HCT116 (cell line): ENCODE measurements around the gene MXI1. TPM values are rescaled to one million over a fixed set of nuclear protein-coding genes. Genes with fewer than 3 reads are reported as not detected.

Experiments
- ATAC-seq: fragments of 200-7000 bp; cut with Tn5 transposase; 2 replicates; pipeline ENCODE4 v1.9.1; 2020; ENCODE audit warnings: mild to moderate bottlenecking, moderate library complexity
- BruUV-seq: library from RNA; stranded (reverse); fragments of 400-500 nt; replicated peaks from 2 replicates; lab custom pipeline; 2021; lab: Mats Ljungman, UMichigan
- CTCF ChIA-PET: fragments of 300-600 bp; sonication (Branson Sonifier 250); formaldehyde crosslinking; loops from one replicate; lab custom pipeline; 2021; ENCODE audit warnings: antibody characterized with exemption; lab: Charles Lee
- POLR2A ChIA-PET: fragments of 300-600, 350-600 bp; sonication (Branson Sonifier 250); formaldehyde crosslinking; loops from one replicate; lab custom pipeline; 2021; ENCODE audit warnings: antibody characterized with exemption; lab: Charles Lee
- RAD21 ChIA-PET, 2 experiments: fragments of 300-600 bp; sonication (Branson Sonifier 250); formaldehyde crosslinking; loops; one replicate each; lab custom pipeline; 2023; ENCODE audit warnings: low total read pairs in 2 of 2; ENCODE audit not compliant: uncharacterized antibody in 2 of 2, unreplicated experiment in 2 of 2, low non-redundant PET in 1 of 2; lab: Charles Lee
- DNase-seq: peaks from one replicate; pipeline ENCODE4 v3.0.0-alpha.2; 2010; ENCODE audit warnings: low read depth, low spot score
- H2AFZ ChIP-seq: fragments of 200-600 bp; shearing (Covaris generic), sonication (generic); 2 replicates; pipeline ENCODE4 v1.6.1; 2017; ENCODE audit warnings: low read depth, mixed run types, mixed read lengths, antibody characterized with exemption, low read length; ENCODE audit not compliant: poor library complexity, severe bottlenecking
- H3K27ac ChIP-seq: 2 replicates; pipeline ENCODE4 v1.5.1; 2012; ENCODE audit warnings: low read depth, low read length
- H3K27me3 ChIP-seq: fragments of 200-600 bp; sonication (generic); 2 replicates; pipeline ENCODE4 v1.6.1; 2016; ENCODE audit warnings: mixed run types, low read length, mixed read lengths; ENCODE audit not compliant: insufficient read depth
- H3K36me3 ChIP-seq, 2 experiments: fragments of 200-500 bp in 1 of 2; fragments of 200-600 bp in 1 of 2; sonication (Bioruptor generic) in 1 of 2; sonication (generic) in 1 of 2; 2 replicates each; pipeline versions ENCODE4 v1.5.1 to v1.6.1; 2014 to 2016; ENCODE audit warnings: low read length in 2 of 2, inconsistent platforms in 1 of 2, mixed read lengths in 1 of 2, mixed run types in 1 of 2; ENCODE audit not compliant: insufficient read depth in 2 of 2, control insufficient read depth in 1 of 2
- H3K4me1 ChIP-seq, 2 experiments: fragments of 200-600 bp in 1 of 2; sonication (generic) in 1 of 2; 2 replicates each; pipeline versions ENCODE4 v1.5.1 to v1.6.1; 2012 to 2017; ENCODE audit warnings: low read length in 2 of 2, inconsistent platforms in 1 of 2, mild to moderate bottlenecking in 1 of 2, mixed read lengths in 1 of 2, mixed run types in 1 of 2, moderate library complexity in 1 of 2; ENCODE audit not compliant: insufficient read depth in 2 of 2, control insufficient read depth in 1 of 2
- H3K4me2 ChIP-seq: fragments of 200-600 bp; sonication (generic); 2 replicates; pipeline ENCODE4 v1.6.1; 2017; ENCODE audit warnings: mixed run types, low read length, mixed read lengths
- H3K4me3 ChIP-seq, 2 experiments: fragments of 200-600 bp in 1 of 2; sonication (generic) in 1 of 2; replicated peaks in 1 of 2; 2 replicates each; pipeline ENCODE4 v1.5.1; 2011 to 2016; ENCODE audit warnings: low read length in 2 of 2, control low read depth in 1 of 2, low read depth in 1 of 2, mild to moderate bottlenecking in 1 of 2, mixed read lengths in 1 of 2, mixed run types in 1 of 2
- H3K79me2 ChIP-seq: fragments of 200-600 bp; sonication (generic); 2 replicates; pipeline ENCODE4 v1.6.1; 2017; ENCODE audit warnings: mild to moderate bottlenecking, mixed run types, low read length, moderate library complexity, mixed read lengths; ENCODE audit not compliant: insufficient read depth
- H3K9ac ChIP-seq: fragments of 200-600 bp; sonication (generic); 2 replicates; pipeline ENCODE4 v1.6.1; 2016; ENCODE audit warnings: low read length, mixed read lengths
- H3K9me2 ChIP-seq: fragments of 200-600 bp; sonication (generic), shearing (Covaris generic); 2 replicates; pipeline ENCODE4 v1.6.1; 2017; ENCODE audit warnings: mixed run types, mild to moderate bottlenecking, moderate library complexity; ENCODE audit not compliant: insufficient read depth
- H3K9me3 ChIP-seq, 2 experiments: fragments of 200-500 bp in 1 of 2; fragments of 200-600 bp in 1 of 2; sonication (Bioruptor generic) in 1 of 2; sonication (generic) in 1 of 2; 2 replicates each; pipeline ENCODE4 v1.6.1; 2014 to 2017; ENCODE audit warnings: low read length in 2 of 2, mixed read lengths in 2 of 2, inconsistent platforms in 1 of 2, low read depth in 1 of 2, mild to moderate bottlenecking in 1 of 2, mixed run types in 1 of 2, moderate library complexity in 1 of 2; ENCODE audit not compliant: control insufficient read depth in 1 of 2, insufficient read depth in 1 of 2
- H4K20me1 ChIP-seq: fragments of 200-600 bp; sonication (generic), shearing (Covaris generic); 2 replicates; pipeline ENCODE4 v1.6.1; 2017; ENCODE audit warnings: mixed run types, mild to moderate bottlenecking, moderate library complexity; ENCODE audit not compliant: insufficient read depth
- CBX3 ChIP-seq: IDR thresholded peaks from 2 replicates; pipeline ENCODE4 v1.6.1; 2012; ENCODE audit warnings: low read depth
- CEBPB ChIP-seq: IDR thresholded peaks from 2 replicates; pipeline ENCODE4 v1.6.1; 2012; ENCODE audit warnings: low read depth
- EGR1 ChIP-seq: IDR thresholded peaks from 2 replicates; pipeline ENCODE4 v1.6.1; 2012; ENCODE audit warnings: low read depth
- EZH2 ChIP-seq: fragments of 200-600 bp; sonication (generic); IDR thresholded peaks from 2 replicates; pipeline ENCODE4 v1.6.1; 2017; ENCODE audit warnings: antibody characterized with exemption, mixed run types
- EZH2phosphoT487 ChIP-seq: fragments of 200-600 bp; IDR thresholded peaks from 2 replicates; pipeline ENCODE4 v1.6.1; 2018; ENCODE audit warnings: antibody characterized with exemption, borderline replicate concordance
- POLR2AphosphoS5 ChIP-seq: IDR thresholded peaks from 2 replicates; pipeline ENCODE4 v1.6.1; 2011; ENCODE audit warnings: mild to moderate bottlenecking, low read depth, low read length, moderate library complexity
- RAD21 ChIP-seq: IDR thresholded peaks from 2 replicates; pipeline ENCODE4 v1.6.1; 2012; ENCODE audit warnings: low read depth, mild to moderate bottlenecking
- SP1 ChIP-seq: IDR thresholded peaks from 2 replicates; pipeline ENCODE4 v1.6.1; 2012; ENCODE audit warnings: low read depth
- SRF ChIP-seq: IDR thresholded peaks from 2 replicates; pipeline ENCODE4 v1.6.1; 2012; ENCODE audit warnings: low read depth
- TCF7L2 ChIP-seq: IDR thresholded peaks from 2 replicates; pipeline ENCODE4 v1.7.0; 2011; ENCODE audit warnings: borderline replicate concordance, inconsistent platforms; ENCODE audit not compliant: insufficient read depth, insufficient read length; ENCODE audit errors: extremely low read depth
- ZFX ChIP-seq: fragments of 450-650 bp; IDR thresholded peaks from 2 replicates; pipeline ENCODE4 v1.6.1; 2017
- intact Hi-C: fragments of 100-400 bp; cut with micrococcal nuclease; formaldehyde crosslinking; loops from 2 replicates; pipeline ENCODE4 v1.10.0; 2022
- total RNA-seq: library from RNA; stranded (reverse); gene quantifications from one replicate; pipeline ENCODE4 v1.2.1, GENCODE V29; 2021; ENCODE audit not compliant: unreplicated experiment
- TF ChIP-seq, protein P1 (sequence below): IDR thresholded peaks from 2 replicates; pipeline ENCODE4 v1.6.1; 2011; ENCODE audit warnings: mild to moderate bottlenecking, low read length, moderate library complexity; ENCODE audit not compliant: insufficient replicate concordance; ENCODE audit errors: extremely low read depth
- TF ChIP-seq, protein P2 (sequence below): IDR thresholded peaks from 2 replicates; pipeline ENCODE4 v1.6.1; 2012

Gene MXI1
- total RNA-seq, 1 experiment from 2014 or later, result 57.0 TPM

DNA sequence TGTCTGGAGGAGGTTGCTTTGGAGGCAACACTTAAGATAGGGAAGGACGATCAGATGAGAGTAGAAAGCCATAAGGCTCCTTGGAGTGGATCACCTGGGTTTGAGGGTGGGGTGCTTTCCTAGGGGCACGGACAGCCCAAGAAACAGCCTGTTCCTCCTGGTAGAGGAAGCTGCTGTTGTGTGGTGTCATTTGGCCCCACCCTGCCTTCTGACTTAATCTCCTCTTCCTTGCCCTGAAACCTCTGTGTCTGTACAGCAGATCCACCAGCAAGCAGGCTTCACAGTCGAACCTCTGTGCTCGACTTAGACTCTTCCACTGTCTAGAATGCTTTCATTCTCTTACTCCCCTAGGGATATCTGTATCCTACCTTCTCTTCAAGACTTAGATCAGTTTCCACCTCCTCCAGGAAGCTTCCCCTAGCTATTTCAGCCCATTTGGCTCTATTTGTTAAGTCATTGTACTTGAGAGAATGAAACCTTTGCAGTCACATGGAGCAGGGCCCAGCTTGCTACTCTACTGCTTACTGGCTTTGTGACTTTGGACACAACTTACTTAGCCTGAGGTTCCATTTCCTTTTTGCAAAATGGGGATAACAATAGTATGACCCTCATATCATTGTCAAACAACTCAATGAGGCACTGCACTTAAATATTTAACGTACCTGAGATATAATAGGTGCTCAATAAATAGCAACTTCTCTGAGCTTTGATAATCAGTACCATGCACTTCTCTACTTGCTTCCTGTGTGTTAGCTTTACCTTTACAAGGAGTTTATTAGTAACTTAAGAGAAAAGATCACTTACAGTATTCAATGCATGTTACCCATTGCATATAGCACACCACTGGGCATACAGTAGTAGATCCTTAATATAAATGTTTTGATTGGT, 5.0 kb downstream of the MXI1 start:
- H2AFZ ChIP-seq, result no peak overlapping the region
- TF ChIP-seq SP1 (no peak), CBX3 (no peak), POLR2AphosphoS5 (no peak), EGR1 (no peak)
- TF ChIP-seq, protein P1, sequence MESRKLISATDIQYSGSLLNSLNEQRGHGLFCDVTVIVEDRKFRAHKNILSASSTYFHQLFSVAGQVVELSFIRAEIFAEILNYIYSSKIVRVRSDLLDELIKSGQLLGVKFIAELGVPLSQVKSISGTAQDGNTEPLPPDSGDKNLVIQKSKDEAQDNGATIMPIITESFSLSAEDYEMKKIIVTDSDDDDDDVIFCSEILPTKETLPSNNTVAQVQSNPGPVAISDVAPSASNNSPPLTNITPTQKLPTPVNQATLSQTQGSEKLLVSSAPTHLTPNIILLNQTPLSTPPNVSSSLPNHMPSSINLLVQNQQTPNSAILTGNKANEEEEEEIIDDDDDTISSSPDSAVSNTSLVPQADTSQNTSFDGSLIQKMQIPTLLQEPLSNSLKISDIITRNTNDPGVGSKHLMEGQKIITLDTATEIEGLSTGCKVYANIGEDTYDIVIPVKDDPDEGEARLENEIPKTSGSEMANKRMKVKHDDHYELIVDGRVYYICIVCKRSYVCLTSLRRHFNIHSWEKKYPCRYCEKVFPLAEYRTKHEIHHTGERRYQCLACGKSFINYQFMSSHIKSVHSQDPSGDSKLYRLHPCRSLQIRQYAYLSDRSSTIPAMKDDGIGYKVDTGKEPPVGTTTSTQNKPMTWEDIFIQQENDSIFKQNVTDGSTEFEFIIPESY, result no peak
- TF ChIP-seq, all 23 proteins: peak for 0
- Histone ChIP-seq H3K9me3 (no peaks in the 10 kb centered on the region), H3K4me3 (no peak overlapping the region), H3K36me3 (no peaks in the 10 kb centered on the region), H3K4me1 (peaks cover 8 to 38% of the 10 kb centered on the region in 2 experiments), H3K9ac (no peak overlapping the region), H4K20me1 (no peaks in the 10 kb centered on the region), H3K4me2 (peak overlapping the region; percentile 99), H3K9me2 (no peaks in the 10 kb centered on the region), H3K79me2 (no peaks in the 10 kb centered on the region), H3K27me3 (no peaks in the 10 kb centered on the region), H3K27ac (no peak overlapping the region)
- POLR2A ChIA-PET, result interaction anchor here (1.6 kb wide), 1 partner anchor 15 kb away, joined by 12 read pairs; no protein-coding TSS in a partner anchor
- RAD21 ChIA-PET, result no interaction called here
- no TSS peak for BruUV-seq
- CTCF ChIA-PET, result interaction anchor here (5.2 to 6.5 kb wide), 2 partner anchors 8 to 13 kb away, joined by 39 to 55 read pairs; no protein-coding TSS in a partner anchor
- no peak for ATAC-seq
- intact Hi-C loops, result no loop called here
- DNase-seq, result no peak

DNA sequence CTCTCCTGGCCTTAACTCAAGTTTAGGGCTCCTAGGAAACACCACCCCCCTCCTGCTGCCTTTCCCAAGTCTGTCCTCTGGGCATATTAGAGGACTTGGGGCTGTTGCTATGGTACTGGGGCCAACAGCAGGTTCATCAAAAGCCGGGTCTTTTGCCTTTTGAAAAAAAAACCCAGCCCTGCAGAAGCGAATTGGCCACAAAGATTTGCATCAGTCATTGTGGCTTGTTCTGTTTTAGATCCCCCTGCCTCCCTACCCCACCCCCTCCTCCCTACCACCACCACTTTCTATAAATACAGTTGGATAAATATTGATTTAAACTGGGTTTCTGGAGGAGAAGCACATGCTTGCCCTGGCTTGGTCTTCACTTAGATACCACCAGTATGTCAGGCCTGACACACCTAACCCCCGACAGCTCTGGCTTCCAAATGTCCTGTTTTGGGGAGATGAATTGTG, 7.0 kb downstream of the MXI1 start:
- no TSS peak for BruUV-seq
- intact Hi-C loops, result no loop called here
- no peaks in the 10 kb centered on the region for H3K27me3 ChIP-seq
- no peaks in the 10 kb centered on the region for H4K20me1 ChIP-seq
- ChIA-PET POLR2A (no interaction called here), RAD21 (no interaction called here), CTCF (interaction anchor here (1.0 to 1.4 kb wide), 2 partner anchors 10 to 12 kb away, joined by 4 to 5 read pairs; no protein-coding TSS in a partner anchor)
- H3K4me1 ChIP-seq, result peaks cover 8 to 25% of the 10 kb centered on the region in 2 experiments
- no peak for DNase-seq
- no peak overlapping the region for H3K4me3 ChIP-seq
- TF ChIP-seq EZH2 (no peak), EZH2phosphoT487 (no peak), CEBPB (no peak), SRF (no peak), ZFX (no peak), RAD21 (no peak), SP1 (no peak), TCF7L2 (no peak)
- TF ChIP-seq, protein P2, sequence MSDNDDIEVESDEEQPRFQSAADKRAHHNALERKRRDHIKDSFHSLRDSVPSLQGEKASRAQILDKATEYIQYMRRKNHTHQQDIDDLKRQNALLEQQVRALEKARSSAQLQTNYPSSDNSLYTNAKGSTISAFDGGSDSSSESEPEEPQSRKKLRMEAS, result no peak
- no peaks in the 10 kb centered on the region for H3K36me3 ChIP-seq
- no peaks in the 10 kb centered on the region for H3K9me3 ChIP-seq
- H2AFZ ChIP-seq, result no peak overlapping the region
- no peak for ATAC-seq
- H3K9me2 ChIP-seq, result no peaks in the 10 kb centered on the region
- no peak overlapping the region for H3K9ac ChIP-seq
- H3K27ac ChIP-seq, result no peak overlapping the region
- no peak overlapping the region for H3K4me2 ChIP-seq
- H3K79me2 ChIP-seq, result no peaks in the 10 kb centered on the region
